T-helper 1 cell treated with Interleukin-12 subunit alpha and Interleukin-12 subunit beta and Interleukin-4 antibody, amounts not matched to agents 30 ng/mL and 1 ng/mL, for 36 hours (primary cell): ENCODE results near the gene SAMD4A. TPM values are rescaled to one million over a fixed set of nuclear protein-coding genes. Genes with fewer than 3 reads are reported as not detected.

ENCODE experiments used
- intact Hi-C: fragments of 100-400 bp; cut with micrococcal nuclease; formaldehyde crosslinking; loops from one replicate; pipeline ENCODE4 v1.15.1; 2024
- total RNA-seq: library from RNA; stranded (reverse); gene quantifications from 2 replicates; pipeline ENCODE4 v1.2.3, GENCODE V29; 2022

Gene SAMD4A
- total RNA-seq = 0.46 and 0.56 TPM in 2 replicates

- intact Hi-C loops = loop anchor here (1.0 to 10.0 kb wide), 8 partner anchors 77 to 1558 kb away; partner anchors contain the start of genes ATG14, CNIH1 and MAPK1IP1L
Measured at GRCh38 chr14:54566410-54567223, at the start of gene SAMD4A. SAMD4A (plus strand) TSS chr14:54567128; CDS start chr14:54567917, 789 bp downstream.

GRCh38 chr14:54524410-54524809 lies 42.5 kb upstream of the SAMD4A start:
- intact Hi-C loops = no loop called here

- intact Hi-C loops = no loop called here
Measured at GRCh38 chr14:54528973-54529372, 38.0 kb upstream of the SAMD4A start.

DNA sequence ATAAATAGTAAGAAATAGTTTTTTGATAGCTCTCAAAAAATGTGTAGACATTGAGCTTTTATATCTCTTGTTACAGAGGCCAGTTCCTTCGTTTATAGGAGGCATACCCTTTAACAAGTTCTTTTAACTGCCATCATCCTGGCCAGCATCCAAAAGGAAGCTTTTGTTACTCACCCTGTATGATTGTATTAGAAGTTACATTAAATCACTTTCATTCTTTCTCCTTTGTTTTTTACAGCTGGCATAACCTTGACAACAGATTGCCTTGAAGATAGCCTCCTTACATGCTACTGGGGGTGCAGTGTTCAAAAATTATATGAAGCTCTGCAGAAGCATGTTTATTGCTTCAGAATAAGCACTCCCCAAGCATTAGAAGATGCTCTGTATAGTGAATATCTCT lies 37.1 kb upstream of the SAMD4A start:
- intact Hi-C loops = no loop called here

DNA sequence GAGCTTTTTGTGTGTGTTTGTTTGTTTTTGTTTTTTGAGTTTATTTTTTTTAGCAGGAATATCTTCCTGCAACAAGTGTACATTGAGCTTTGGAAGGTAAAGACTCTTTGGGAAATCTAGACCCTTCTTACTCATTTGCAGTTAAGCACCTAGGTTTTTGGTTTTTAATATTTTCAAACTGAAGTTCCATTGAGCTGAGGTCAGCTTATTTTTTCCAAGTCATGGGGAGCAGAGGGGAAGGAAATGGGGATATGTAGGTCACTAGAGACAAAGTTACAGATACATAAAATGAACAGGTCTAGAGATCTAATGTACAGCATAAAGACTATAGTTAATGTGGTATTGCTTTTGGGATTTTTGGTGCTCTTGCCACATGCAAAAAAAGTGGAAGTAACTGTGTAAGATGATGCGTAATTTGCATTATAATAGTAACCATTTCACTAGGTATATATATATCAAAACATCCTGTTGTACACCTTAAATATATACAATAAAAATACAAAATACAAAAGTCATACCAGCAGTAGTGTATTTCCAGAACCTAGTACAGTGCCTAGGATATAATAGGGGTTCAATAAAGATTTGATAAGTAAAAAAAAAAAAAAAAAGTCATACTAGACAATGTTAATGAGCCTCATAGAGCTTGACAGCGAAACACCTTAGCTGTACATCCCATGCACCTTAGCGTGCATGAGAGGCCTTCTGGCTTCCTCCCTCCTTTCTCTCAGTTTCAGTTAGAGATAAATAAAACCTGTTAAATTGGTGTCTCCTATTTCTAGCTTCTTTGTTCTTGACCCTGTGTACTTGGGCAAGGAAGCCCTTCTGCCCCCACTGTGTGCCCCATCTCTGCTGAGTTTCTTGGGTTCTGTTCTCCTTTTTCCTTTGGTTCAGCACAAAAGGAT lies 34.6 kb upstream of the SAMD4A start:
- intact Hi-C loops = no loop called here

- intact Hi-C loops = no loop called here
Measured at GRCh38 chr14:54533100-54533499, 33.8 kb upstream of the SAMD4A start.

- intact Hi-C loops = no loop called here
Measured at GRCh38 chr14:54535126-54535525, 31.8 kb upstream of the SAMD4A start.

GRCh38 chr14:54535646-54536045 lies 31.3 kb upstream of the SAMD4A start:
- intact Hi-C loops = no loop called here

DNA sequence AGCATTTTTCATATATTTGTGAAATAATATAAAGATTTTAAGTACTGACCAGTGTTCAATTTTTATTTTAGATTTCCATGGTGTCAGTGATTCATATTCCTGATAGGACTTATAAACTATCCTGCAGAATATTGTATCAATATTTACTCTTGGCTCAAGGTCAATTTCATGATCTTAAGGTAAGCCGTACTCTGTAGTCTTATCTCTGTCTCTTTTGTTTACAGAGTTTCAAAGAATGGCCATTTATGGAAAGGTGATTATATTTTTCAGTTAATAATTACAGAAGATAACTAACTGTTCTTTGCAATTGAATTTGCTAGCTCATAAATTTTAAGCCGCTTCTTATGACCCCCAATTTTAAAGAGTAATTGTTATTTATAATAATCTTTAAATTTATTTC lies 29.3 kb upstream of the SAMD4A start:
- intact Hi-C loops = no loop called here

DNA sequence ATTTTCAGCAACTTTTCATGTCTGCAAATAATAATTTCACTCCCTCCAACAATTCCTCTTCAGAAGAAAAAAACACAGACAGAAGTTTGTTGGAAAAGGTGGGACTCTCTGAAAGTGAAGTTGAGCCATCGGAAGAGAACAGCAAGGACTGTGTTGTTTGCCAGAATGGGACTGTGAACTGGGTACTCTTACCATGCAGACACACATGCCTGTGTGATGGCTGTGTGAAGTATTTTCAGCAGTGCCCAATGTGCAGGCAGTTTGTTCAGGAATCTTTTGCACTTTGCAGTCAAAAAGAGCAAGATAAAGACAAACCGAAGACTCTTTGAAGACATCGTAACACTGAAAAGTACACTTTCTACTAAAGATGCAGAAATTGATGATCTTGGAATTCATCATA lies 28.9 kb upstream of the SAMD4A start:
- intact Hi-C loops = no loop called here

GRCh38 chr14:54547583-54547982 lies 19.3 kb upstream of the SAMD4A start:
- intact Hi-C loops = no loop called here

DNA sequence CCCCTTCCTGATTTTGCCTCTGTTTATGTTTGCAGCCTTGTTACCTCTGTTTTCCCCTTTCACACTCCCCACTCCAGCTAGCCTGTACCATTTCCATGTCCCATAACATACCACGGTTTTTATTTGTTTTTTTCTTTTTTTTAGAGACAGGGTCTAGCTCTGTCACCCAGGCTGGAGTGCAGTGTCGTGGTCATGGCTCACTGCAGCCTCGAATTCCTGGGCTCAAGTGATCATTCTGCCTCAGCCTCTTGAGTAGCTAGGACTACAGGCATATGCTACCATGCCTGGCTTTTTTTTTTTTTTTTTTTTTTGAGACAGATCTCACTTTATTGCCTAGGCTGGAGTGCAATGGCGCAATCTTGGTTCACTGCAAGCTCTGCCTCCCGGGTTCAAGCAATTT lies 18.4 kb upstream of the SAMD4A start:
- intact Hi-C loops = no loop called here

DNA sequence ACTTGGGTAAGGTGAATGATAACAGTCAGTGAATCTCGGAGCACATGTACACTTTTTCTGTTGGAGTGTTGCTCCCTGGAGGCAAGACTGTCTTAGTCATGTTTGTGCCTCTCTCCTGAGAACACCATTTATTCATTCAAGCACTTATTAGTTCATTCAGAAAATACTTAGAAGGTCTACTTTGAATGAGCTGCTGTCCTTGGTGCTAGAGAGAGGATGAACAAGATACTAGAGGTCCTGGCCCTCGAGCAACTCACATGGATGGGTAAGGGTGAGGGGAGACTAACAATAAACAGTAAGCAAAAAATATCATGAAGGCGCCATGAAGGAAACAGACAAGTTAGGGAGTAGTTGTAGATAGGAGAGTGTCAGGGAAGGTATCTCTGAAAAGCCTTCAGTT lies 17.1 kb upstream of the SAMD4A start:
- intact Hi-C loops = no loop called here

GRCh38 chr14:54550514-54550913 lies 16.4 kb upstream of the SAMD4A start:
- intact Hi-C loops = no loop called here

GRCh38 chr14:54554401-54554800 lies 12.5 kb upstream of the SAMD4A start:
- intact Hi-C loops = no loop called here

DNA sequence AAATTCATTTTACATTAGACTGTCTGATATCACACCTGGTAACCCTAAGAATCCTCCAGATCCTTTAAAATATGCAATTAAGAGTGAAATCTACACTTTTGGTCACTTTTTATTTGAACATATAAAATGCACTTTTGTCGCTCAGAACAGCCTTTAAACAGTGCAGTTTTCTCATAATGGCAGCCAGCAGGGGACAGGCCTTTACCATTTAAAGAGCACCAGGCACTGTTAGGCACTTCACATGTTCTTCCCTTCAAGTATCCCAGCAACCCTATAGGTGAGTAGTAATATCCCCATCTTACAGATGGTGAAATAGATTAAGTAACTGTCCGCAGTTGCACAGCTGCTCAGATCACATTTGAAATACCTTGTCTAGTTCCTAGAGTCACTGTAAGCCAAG lies 11.3 kb upstream of the SAMD4A start:
- intact Hi-C loops = no loop called here

- intact Hi-C loops = no loop called here
Measured at GRCh38 chr14:54556535-54556934, 10.4 kb upstream of the SAMD4A start.

DNA sequence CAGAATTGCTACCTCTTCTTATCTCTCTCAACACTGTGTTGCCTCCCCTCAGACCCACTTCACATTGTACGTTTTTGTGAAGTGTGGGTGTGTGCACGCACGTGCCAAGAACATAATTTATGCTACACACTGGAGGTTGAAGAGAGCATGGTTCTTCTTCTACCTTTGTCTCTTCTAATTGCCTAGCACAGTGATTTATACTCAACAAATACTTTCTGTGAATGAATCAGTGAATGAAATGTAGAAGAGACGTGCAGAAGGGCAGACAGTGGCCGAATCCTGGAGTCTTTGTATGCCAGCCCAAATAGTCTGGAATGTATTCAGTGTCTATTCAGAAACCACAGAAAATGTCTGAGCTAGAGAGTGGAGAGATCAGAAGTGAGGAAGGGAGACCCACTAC lies 4.6 kb upstream of the SAMD4A start:
- intact Hi-C loops = loop anchor here (5.0 to 10.0 kb wide), 3 partner anchors 420 to 1562 kb away; partner anchors contain the start of gene MAPK1IP1L

DNA sequence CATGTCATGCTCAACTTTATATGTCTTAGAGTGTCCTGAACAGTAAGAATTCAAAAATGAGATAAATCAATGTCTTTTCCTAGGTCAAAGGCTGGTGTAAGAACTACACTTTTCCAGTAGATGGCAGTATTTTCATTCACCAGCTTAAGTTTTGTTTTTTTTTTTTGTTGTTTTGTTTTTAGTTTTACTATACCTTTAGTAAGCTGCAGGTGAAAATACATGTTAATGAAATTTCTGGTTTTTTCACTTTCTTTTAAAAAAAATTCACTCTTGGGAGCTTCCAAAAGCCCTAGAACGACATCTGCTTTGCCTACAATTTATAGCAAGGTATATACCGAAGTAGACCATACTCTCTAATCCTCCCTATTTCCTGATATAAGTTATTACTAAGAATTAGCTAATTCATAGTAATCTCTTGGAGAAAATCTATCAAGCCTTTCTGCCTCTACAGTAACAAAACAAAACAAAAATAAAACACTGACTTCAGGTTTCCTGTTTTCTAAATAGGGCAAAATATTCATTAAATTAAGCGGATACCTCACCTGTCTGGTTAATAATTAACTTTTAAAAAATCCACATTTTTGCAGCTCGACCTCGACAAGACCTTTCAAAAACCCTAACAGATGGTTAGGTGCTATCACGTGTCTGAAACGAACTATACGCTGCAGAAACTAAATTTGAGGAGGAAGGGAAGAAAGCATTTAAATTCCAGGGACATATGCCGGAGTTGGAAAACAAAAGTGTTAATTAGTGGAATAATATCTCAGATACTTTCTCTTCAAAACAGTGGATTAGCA lies 2.7 kb upstream of the SAMD4A start:
- intact Hi-C loops = loop anchor here (1.0 to 10.0 kb wide), 13 partner anchors 55 to 1561 kb away; partner anchors contain the start of genes CGRRF1, GMFB, MAPK1IP1L and SOCS4

- intact Hi-C loops = loop anchor here (1.0 to 10.0 kb wide), 14 partner anchors 56 to 1560 kb away; partner anchors contain the start of genes ATG14, CGRRF1, GMFB and MAPK1IP1L
Measured at GRCh38 chr14:54564868-54565784, 1.8 kb upstream of the SAMD4A start.
